ENCODE results near the gene PLCB1.

PLCB1 gene

GRCh38 chr20:8118039-8118438 is 14.0 kb upstream of the PLCB1 start:
- peaks cover 0 to 2% of the 10 kb centered on the region in 2 donors for H3K36me3 ChIP-seq (replicated peaks in 1 of 2; ENCODE audit: control insufficient read depth in 2 of 2, insufficient read depth in 2 of 2, low read length in 2 of 2)
- no peak overlapping the region for H2BK5ac ChIP-seq (ENCODE audit: low read length)

GRCh38 chr20:8118760-8119159 is 13.3 kb upstream of the PLCB1 start:
- H3K23ac ChIP-seq (ENCODE audit: low read depth, low read length, poor library complexity), result no peak overlapping the region
- no peak overlapping the region for H3K27ac ChIP-seq (replicated peaks; ENCODE audit: low read length)
- peaks cover 0 to 2% of the 10 kb centered on the region in 2 donors for H3K36me3 ChIP-seq (replicated peaks in 1 of 2; ENCODE audit: control insufficient read depth in 2 of 2, insufficient read depth in 2 of 2, low read length in 2 of 2)
- no CpG with 5 or more reads among the region's 1 CpG for WGBS, 2 donors (ENCODE audit: extremely low coverage in 2 of 2, insufficient read length in 2 of 2, insufficient replicate concordance in 1 of 2)
- H2AK5ac ChIP-seq (ENCODE audit: low read depth, low read length), result no peak overlapping the region
- DNase-seq (ENCODE audit: low spot score), result no peak
- H2BK120ac ChIP-seq (ENCODE audit: low read depth, low read length), result no peak overlapping the region
- no peak overlapping the region for H3K4ac ChIP-seq (ENCODE audit: low read length)
- H3K9ac ChIP-seq (ENCODE audit: low read depth, low read length, poor library complexity), result no peak overlapping the region
- H3K79me1 ChIP-seq (ENCODE audit: low read depth, low read length), result no peaks in the 10 kb centered on the region
- H3K9me3 ChIP-seq (replicated peaks in 1 of 2; ENCODE audit: control insufficient read depth in 2 of 2, insufficient read depth in 1 of 2, low read depth in 1 of 2, low read length in 2 of 2), result no peaks in the 10 kb centered on the region
- no peaks in the 10 kb centered on the region for H3K27me3 ChIP-seq (ENCODE audit: control insufficient read depth in 3 of 3, insufficient read depth in 3 of 3, low read depth in 1 of 3, low read length in 3 of 3)
- H3K4me3 ChIP-seq (ENCODE audit: low read length in 2 of 2), result no peak overlapping the region
- H3K4me1 ChIP-seq (ENCODE audit: control insufficient read depth in 2 of 2, insufficient read depth in 1 of 2, low read depth in 1 of 2, low read length in 2 of 2), result no peaks in the 10 kb centered on the region
- H3K4me2 ChIP-seq (ENCODE audit: insufficient read depth, low read length, poor library complexity, severe bottlenecking), result no peak overlapping the region
- no peak overlapping the region for H3K18ac ChIP-seq (ENCODE audit: low read length)
- no peak overlapping the region for H4K8ac ChIP-seq (ENCODE audit: low read depth, low read length)
- no peak overlapping the region for H4K91ac ChIP-seq (ENCODE audit: low read depth, low read length, poor library complexity)
- H2BK5ac ChIP-seq (ENCODE audit: low read length), result no peak overlapping the region
- no peak overlapping the region for H2BK12ac ChIP-seq (ENCODE audit: low read length)
- H3K14ac ChIP-seq (ENCODE audit: low read length), result no peak overlapping the region
- no peak overlapping the region for H2BK15ac ChIP-seq (ENCODE audit: low read length)
- no peak overlapping the region for H2AFZ ChIP-seq (ENCODE audit: low read length)

More at GRCh38 chr20:8118039-8118438, 14.0 kb upstream of the PLCB1 start:
- no peak overlapping the region for H3K9ac ChIP-seq (ENCODE audit: low read depth, low read length, poor library complexity)
- H2AK5ac ChIP-seq (ENCODE audit: low read depth, low read length), result no peak overlapping the region
- no peak overlapping the region for H3K4ac ChIP-seq (ENCODE audit: low read length)
- no peak overlapping the region for H3K14ac ChIP-seq (ENCODE audit: low read length)
- H3K27me3 ChIP-seq (ENCODE audit: control insufficient read depth in 3 of 3, insufficient read depth in 3 of 3, low read depth in 1 of 3, low read length in 3 of 3), result no peaks in the 10 kb centered on the region
- H3K4me1 ChIP-seq (ENCODE audit: control insufficient read depth in 2 of 2, insufficient read depth in 1 of 2, low read depth in 1 of 2, low read length in 2 of 2), result no peaks in the 10 kb centered on the region
- H2BK12ac ChIP-seq (ENCODE audit: low read length), result no peak overlapping the region
- no peak overlapping the region for H4K91ac ChIP-seq (ENCODE audit: low read depth, low read length, poor library complexity)
- no peaks in the 10 kb centered on the region for H3K79me1 ChIP-seq (ENCODE audit: low read depth, low read length)
- H4K8ac ChIP-seq (ENCODE audit: low read depth, low read length), result no peak overlapping the region
- DNase-seq (ENCODE audit: low spot score), result no peak
- no peak overlapping the region for H3K4me3 ChIP-seq (ENCODE audit: low read length in 2 of 2)
- no peak overlapping the region for H3K27ac ChIP-seq (replicated peaks; ENCODE audit: low read length)
- H3K18ac ChIP-seq (ENCODE audit: low read length), result no peak overlapping the region
- no peak overlapping the region for H3K4me2 ChIP-seq (ENCODE audit: insufficient read depth, low read length, poor library complexity, severe bottlenecking)
- no peak overlapping the region for H3K23ac ChIP-seq (ENCODE audit: low read depth, low read length, poor library complexity)
- no peak overlapping the region for H2BK15ac ChIP-seq (ENCODE audit: low read length)
- no peak overlapping the region for H2BK120ac ChIP-seq (ENCODE audit: low read depth, low read length)
- H2AFZ ChIP-seq (ENCODE audit: low read length), result no peak overlapping the region
- no CpG with 5 or more reads among the region's 1 CpG for WGBS, 2 donors (ENCODE audit: extremely low coverage in 2 of 2, insufficient read length in 2 of 2, insufficient replicate concordance in 1 of 2)
- no peaks in the 10 kb centered on the region for H3K9me3 ChIP-seq (replicated peaks in 1 of 2; ENCODE audit: control insufficient read depth in 2 of 2, insufficient read depth in 1 of 2, low read depth in 1 of 2, low read length in 2 of 2)

GRCh38 chr20:8121666-8122065 is 10.4 kb upstream of the PLCB1 start:
- Histone ChIP-seq H3K79me1 (ENCODE audit: low read depth, low read length) (no peaks in the 10 kb centered on the region), H3K4me1 (ENCODE audit: control insufficient read depth in 2 of 2, insufficient read depth in 1 of 2, low read depth in 1 of 2, low read length in 2 of 2) (no peaks in the 10 kb centered on the region), H3K4ac (ENCODE audit: low read length) (no peak overlapping the region), H3K4me3 (ENCODE audit: low read length in 2 of 2) (no peak overlapping the region), H3K14ac (ENCODE audit: low read length) (no peak overlapping the region), H3K4me2 (ENCODE audit: insufficient read depth, low read length, poor library complexity, severe bottlenecking) (no peak overlapping the region), H2AK5ac (ENCODE audit: low read depth, low read length) (no peak overlapping the region), H2BK5ac (ENCODE audit: low read length) (no peak overlapping the region), H3K36me3 (replicated peaks in 1 of 2; ENCODE audit: control insufficient read depth in 2 of 2, insufficient read depth in 2 of 2, low read length in 2 of 2) (peaks cover 0 to 2% of the 10 kb centered on the region in 2 donors), H4K91ac (ENCODE audit: low read depth, low read length, poor library complexity) (no peak overlapping the region), H3K27me3 (ENCODE audit: control insufficient read depth in 3 of 3, insufficient read depth in 3 of 3, low read depth in 1 of 3, low read length in 3 of 3) (no peaks in the 10 kb centered on the region), H3K9ac (ENCODE audit: low read depth, low read length, poor library complexity) (no peak overlapping the region), H3K27ac (replicated peaks; ENCODE audit: low read length) (no peak overlapping the region), H3K18ac (ENCODE audit: low read length) (no peak overlapping the region), H3K9me3 (replicated peaks in 1 of 2; ENCODE audit: control insufficient read depth in 2 of 2, insufficient read depth in 1 of 2, low read depth in 1 of 2, low read length in 2 of 2) (no peaks in the 10 kb centered on the region), H2BK15ac (ENCODE audit: low read length) (no peak overlapping the region), H2BK120ac (ENCODE audit: low read depth, low read length) (no peak overlapping the region), H2BK12ac (ENCODE audit: low read length) (no peak overlapping the region), H3K23ac (ENCODE audit: low read depth, low read length, poor library complexity) (no peak overlapping the region), H4K8ac (ENCODE audit: low read depth, low read length) (no peak overlapping the region), H2AFZ (ENCODE audit: low read length) (no peak overlapping the region)
- no peak for DNase-seq (ENCODE audit: low spot score)
- WGBS, 2 donors (ENCODE audit: extremely low coverage in 2 of 2, insufficient read length in 2 of 2, insufficient replicate concordance in 1 of 2), result no CpG with 5 or more reads among the region's 1 CpG

GRCh38 chr20:8124639-8125038 is 7.4 kb upstream of the PLCB1 start:
- Histone ChIP-seq H4K91ac (ENCODE audit: low read depth, low read length, poor library complexity) (no peak overlapping the region), H3K79me1 (ENCODE audit: low read depth, low read length) (no peaks in the 10 kb centered on the region), H3K36me3 (replicated peaks in 1 of 2; ENCODE audit: control insufficient read depth in 2 of 2, insufficient read depth in 2 of 2, low read length in 2 of 2) (no peaks in the 10 kb centered on the region), H4K8ac (ENCODE audit: low read depth, low read length) (no peak overlapping the region), H2BK5ac (ENCODE audit: low read length) (no peak overlapping the region), H3K4me1 (ENCODE audit: control insufficient read depth in 2 of 2, insufficient read depth in 1 of 2, low read depth in 1 of 2, low read length in 2 of 2) (peaks cover 0 to 2% of the 10 kb centered on the region in 2 donors), H2BK120ac (ENCODE audit: low read depth, low read length) (no peak overlapping the region), H2BK15ac (ENCODE audit: low read length) (no peak overlapping the region), H3K27me3 (ENCODE audit: control insufficient read depth in 3 of 3, insufficient read depth in 3 of 3, low read depth in 1 of 3, low read length in 3 of 3) (no peaks in the 10 kb centered on the region), H3K23ac (ENCODE audit: low read depth, low read length, poor library complexity) (no peak overlapping the region), H3K9me3 (replicated peaks in 1 of 2; ENCODE audit: control insufficient read depth in 2 of 2, insufficient read depth in 1 of 2, low read depth in 1 of 2, low read length in 2 of 2) (no peaks in the 10 kb centered on the region), H3K18ac (ENCODE audit: low read length) (no peak overlapping the region), H3K4me2 (ENCODE audit: insufficient read depth, low read length, poor library complexity, severe bottlenecking) (no peak overlapping the region), H2AK5ac (ENCODE audit: low read depth, low read length) (no peak overlapping the region), H3K4me3 (ENCODE audit: low read length in 2 of 2) (no peak overlapping the region), H3K4ac (ENCODE audit: low read length) (no peak overlapping the region), H2BK12ac (ENCODE audit: low read length) (no peak overlapping the region), H3K27ac (replicated peaks; ENCODE audit: low read length) (no peak overlapping the region), H2AFZ (ENCODE audit: low read length) (no peak overlapping the region), H3K9ac (ENCODE audit: low read depth, low read length, poor library complexity) (no peak overlapping the region), H3K14ac (ENCODE audit: low read length) (no peak overlapping the region)
- DNase-seq (ENCODE audit: low spot score), result no peak

Data from neuronal stem cell (in vitro differentiated cells).